Smooth muscle cell of the brain vasculature (primary cell): ENCODE results near the gene MTG2.

Experiments
- DNase-seq: peaks from one replicate; pipeline ENCODE4 v3.0.0-alpha.2; 2012; ENCODE audit warnings: low read depth, low spot score

Gene MTG2

DNA sequence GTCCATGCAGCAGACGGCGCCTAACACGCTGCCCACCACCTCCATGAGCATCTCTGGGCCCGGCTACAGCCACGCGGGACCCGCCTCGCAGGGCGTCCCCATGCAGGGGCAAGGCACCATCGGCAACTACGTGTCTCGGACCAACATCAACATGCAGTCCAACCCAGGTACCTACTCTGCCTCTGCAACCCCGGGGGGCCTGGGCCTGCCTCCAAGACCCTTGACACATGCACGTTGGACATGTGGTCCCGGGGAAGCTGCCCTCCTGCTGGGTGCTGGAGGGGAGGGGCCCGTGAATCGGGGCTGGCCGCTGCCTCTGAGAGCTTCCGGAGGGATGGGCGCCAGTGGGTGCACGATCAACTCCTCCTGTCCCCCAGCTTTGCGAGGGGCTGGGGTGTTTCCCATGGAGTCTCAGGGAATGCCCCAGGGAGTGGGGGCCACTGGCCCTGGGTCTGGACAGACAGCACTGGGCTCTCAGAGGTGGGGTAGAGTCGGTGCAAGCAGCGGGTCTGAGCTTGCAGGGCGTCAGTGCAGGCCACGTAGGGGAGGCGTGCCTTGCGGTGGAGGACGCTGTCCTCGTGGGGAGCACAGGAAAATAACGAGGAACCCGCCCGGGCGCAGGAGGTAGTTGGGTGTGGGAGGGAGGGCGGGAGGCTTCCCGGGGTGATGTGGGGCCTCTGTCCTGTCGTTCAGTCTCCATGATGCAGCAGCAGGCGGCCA lies 19.9 kb upstream of the MTG2 start:
- DNase-seq: no peak

GRCh38 chr20:62163485-62163865 lies 19.4 kb upstream of the MTG2 start:
- no peak for DNase-seq

DNA sequence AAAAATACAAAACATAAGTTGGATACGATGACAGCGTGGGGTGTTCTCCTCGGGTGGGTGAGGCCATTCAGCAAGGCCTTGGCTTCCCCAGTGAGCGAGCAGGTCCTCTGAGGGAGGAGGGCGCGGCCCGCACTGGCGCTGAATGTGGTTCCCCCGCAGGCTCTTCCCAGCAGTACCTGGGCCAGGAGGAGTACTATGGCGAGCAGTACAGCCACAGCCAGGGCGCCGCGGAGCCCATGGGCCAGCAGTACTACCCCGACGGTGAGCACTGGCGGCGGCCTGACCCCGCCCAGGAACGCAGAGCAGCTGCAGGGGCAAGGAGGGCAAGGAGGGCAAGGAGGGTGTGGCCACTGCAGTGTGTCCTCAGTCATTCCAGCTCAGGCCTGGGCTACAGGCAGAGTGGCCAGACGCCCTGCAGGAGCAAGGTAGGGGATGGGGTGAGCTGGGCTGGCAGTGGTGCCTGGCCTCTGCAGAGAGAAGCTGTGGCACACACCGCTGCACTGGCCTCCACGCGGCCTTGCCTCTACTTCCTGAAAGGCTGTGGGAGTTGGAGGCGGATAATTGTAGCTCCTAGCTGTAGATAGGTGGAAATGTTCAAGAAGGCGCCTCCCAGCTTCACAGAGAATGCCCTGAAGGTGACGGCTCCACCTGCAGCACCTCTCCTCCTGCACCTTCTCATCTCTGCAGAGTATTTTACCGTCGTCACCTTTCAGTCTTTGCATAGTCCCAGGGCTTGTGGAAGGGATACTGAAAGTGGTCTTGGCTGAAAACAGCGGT lies 18.7 kb upstream of the MTG2 start:
- DNase-seq: no peak

GRCh38 chr20:62164879-62165761 lies 17.7 kb upstream of the MTG2 start:
- DNase-seq: no peak

- DNase-seq: no peak
Measured at GRCh38 chr20:62165762-62166399, 16.9 kb upstream of the MTG2 start.

DNA sequence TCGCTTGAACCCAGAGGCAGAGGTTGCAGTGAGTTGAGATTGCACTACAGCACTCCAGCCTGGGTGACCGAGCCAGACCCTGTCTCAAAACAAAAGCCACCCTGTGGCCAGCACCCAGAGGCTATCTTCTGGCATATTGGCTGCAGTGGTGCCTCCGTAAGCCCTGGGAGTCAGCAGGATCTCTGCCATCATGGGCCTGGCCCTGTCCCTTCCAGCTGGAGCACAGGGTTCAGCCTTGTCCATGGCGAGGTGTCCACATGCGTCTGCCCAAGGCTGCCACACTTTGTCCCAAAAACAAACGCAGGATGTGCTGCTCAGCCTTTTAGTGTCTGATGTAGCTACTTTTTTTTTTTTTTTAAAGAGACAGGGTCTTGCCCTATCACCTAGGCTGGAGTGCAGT lies 15.4 kb upstream of the MTG2 start:
- DNase-seq: no peak

GRCh38 chr20:62168061-62168460 lies 14.8 kb upstream of the MTG2 start:
- no peak for DNase-seq

GRCh38 chr20:62168890-62169435 lies 13.9 kb upstream of the MTG2 start:
- no peak for DNase-seq

DNA sequence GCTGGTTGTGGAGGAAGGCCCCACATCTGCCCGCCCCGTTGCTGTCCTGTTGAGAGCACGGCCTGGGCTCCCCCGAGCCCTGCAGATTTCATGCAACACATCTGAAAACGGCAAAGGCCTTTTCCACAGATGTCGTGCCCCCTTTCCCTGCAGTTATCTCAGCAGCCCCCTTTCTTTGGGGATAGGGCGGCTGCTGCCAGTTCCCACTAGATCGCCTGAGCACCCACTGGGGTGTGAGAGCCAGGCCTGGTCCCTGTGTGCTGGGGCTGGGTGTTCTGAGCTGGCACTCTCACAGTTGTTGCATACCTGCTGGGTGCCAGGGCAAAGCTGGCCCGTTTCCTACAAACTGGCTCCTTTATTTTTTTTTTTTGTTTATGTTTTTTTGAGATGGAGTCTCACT lies 12.3 kb upstream of the MTG2 start:
- DNase-seq: no peak

GRCh38 chr20:62171245-62171644 lies 11.6 kb upstream of the MTG2 start:
- no peak for DNase-seq

DNA sequence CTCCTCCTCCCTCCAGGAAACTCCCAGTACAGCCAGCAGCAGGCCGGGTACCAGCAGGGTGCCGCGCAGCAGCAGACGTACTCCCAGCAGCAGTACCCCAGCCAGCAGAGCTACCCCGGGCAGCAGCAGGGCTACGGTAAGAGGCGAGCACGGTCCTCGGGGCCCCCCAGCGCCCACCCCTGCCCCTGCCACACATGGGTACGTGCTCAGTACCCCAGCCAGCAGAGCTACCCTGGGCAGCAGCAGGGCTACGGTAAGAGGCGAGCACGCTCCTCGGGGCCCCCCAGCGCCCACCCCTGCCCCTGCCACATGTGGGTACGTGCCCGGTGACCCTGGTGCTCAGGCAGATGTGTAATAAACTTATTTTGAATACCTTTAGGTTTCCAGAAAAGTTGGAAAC lies 10.2 kb upstream of the MTG2 start:
- no peak for DNase-seq

- no peak for DNase-seq
Measured at GRCh38 chr20:62174021-62174804, 8.6 kb upstream of the MTG2 start.

DNA sequence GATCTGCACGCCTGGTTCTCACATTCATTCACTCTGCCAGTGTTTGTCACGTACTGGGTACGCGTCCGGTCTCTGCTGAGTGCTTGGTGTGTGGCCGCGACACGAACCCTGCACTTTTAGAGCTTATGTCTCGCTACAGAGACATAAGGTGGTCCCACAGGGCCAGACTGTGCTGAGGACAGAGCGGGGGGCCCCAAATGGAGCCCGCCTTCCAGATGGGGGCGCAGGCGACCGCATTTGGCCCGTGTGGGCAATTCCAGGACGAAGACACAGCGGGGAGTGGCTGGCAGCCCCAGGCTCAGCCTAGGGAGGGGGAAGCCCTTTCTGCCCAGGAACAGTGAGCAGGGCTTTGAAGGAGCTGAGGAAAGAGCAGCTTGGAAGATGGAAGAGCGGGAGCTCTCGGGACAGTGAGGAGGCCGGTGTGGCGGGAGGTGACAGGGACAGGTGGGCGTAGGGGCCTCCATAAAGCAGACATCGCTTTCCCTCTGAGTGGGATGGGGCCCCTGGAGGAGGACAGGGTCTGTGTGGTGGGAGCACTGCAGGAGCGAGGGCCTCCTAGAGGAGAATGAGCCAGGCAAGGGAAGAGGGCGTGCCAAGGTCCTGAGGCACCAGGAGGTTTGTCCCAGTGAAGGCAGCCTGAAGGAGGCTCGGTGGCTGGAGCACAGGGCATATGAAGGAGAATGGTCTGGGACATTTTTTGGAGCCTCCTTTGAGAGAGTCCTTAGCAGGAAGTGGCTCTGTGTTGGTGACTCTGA lies 7.8 kb upstream of the MTG2 start:
- DNase-seq: no peak

DNA sequence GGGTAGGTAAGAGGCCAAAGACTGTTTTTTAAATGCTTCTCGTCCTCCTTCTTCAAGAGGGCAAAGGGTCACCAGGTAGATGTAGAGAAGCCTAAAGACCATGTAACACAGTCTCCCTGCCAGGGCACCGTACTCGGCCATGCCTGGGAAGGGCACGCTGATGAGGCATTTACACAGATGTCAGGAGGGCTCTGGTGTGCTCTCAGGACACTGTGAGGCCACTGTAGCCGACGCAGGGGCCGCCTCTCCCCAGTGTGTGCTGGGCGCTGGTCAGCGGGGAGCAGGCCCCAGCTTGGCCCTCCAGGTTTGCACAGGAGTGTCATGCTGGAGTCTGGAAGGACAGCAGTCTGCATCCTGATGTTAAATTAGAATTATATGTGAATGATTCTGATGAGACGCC lies 7.1 kb upstream of the MTG2 start:
- no peak for DNase-seq

GRCh38 chr20:62176866-62177265 lies 6.0 kb upstream of the MTG2 start:
- no peak for DNase-seq

- no peak for DNase-seq
Measured at GRCh38 chr20:62177307-62177706, 5.5 kb upstream of the MTG2 start.

GRCh38 chr20:62178316-62179161 lies 4.3 kb upstream of the MTG2 start:
- DNase-seq: no peak

DNA sequence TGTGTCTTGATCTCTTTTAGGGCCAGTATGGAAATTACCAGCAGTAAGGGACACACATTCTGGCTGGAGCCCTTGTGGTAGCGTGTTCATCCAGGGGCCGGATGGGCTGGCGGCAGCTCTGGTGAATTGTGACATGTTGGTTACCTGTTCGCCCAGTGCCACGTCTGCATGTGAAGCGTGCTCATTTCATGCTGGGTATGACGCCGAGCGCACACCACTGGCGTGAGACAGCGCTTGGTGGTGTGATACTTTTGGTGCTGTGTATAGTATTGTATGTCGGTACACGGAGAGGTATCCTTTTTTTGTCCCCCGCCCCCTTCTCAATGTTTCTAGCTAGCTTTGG lies 3.7 kb upstream of the MTG2 start:
- no peak for DNase-seq

DNA sequence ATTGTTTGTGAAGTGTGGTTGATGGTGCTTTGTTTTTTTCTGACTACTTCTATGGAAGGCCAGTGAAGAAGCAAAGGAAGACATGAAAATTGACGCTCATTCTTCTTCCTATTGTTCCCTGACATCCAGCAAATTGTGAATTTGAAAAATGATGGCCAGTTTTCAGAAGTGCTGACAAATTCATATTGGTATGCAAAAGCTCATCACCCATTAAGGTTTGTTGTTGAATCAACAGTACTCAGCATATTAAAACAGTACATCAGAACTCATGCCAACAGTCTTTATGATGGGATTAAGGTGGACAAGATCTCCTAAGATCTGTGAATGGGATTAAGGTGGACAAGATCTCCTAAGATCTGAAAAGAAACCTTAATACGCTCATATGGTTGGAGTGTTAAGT lies 1.0 kb upstream of the MTG2 start:
- no peak for DNase-seq
